Fibroblast of pulmonary artery (primary cell): ENCODE results near the gene B3GALT5.

Experiments used
- DNase-seq: peaks from one replicate; pipeline ENCODE4 v3.0.0-alpha.2; 2010; ENCODE audit warnings: low read depth
- H3K4me3 ChIP-seq: replicated peaks from 2 replicates; pipeline ENCODE4 v1.5.1; 2011; ENCODE audit warnings: low read depth, mild to moderate bottlenecking, control low read depth, low read length, moderate library complexity
- CTCF ChIP-seq: IDR thresholded peaks from 2 replicates; pipeline ENCODE4 v1.5.1; 2011; ENCODE audit warnings: mild to moderate bottlenecking, control low read depth, low read length, inconsistent platforms; ENCODE audit errors: missing control alignments

Gene B3GALT5

GRCh38 chr21:39595465-39595864 lies 17.3 kb upstream of the B3GALT5 start:
- DNase-seq = no peak
- H3K4me3 ChIP-seq = no peak overlapping the region
- TF ChIP-seq CTCF = no peak

GRCh38 chr21:39597595-39597994 lies 15.1 kb upstream of the B3GALT5 start:
- H3K4me3 ChIP-seq = no peak overlapping the region
- TF ChIP-seq CTCF = no peak
- DNase-seq = no peak

GRCh38 chr21:39599191-39599970 lies 13.4 kb upstream of the B3GALT5 start:
- TF ChIP-seq CTCF = no peak
- no peak for DNase-seq
- no peak overlapping the region for H3K4me3 ChIP-seq

GRCh38 chr21:39601187-39601928 lies 11.4 kb upstream of the B3GALT5 start:
- H3K4me3 ChIP-seq = no peak overlapping the region
- no peak for TF ChIP-seq CTCF
- no peak for DNase-seq

GRCh38 chr21:39602076-39602689 lies 10.6 kb upstream of the B3GALT5 start:
- DNase-seq = no peak
- no peak overlapping the region for H3K4me3 ChIP-seq
- no peak for TF ChIP-seq CTCF

- H3K4me3 ChIP-seq = no peak overlapping the region
- TF ChIP-seq CTCF = no peak
- DNase-seq = no peak
Measured at GRCh38 chr21:39602793-39603192, 9.9 kb upstream of the B3GALT5 start.
